ENCODE results near the gene KEL. TPM values are rescaled to one million over a fixed set of nuclear protein-coding genes. Genes with fewer than 3 reads are reported as not detected.

KEL gene
- total and polyA plus RNA-seq, 2 of the 4 experiments (the other 2 are of a cell fraction): 0.03 TPM; not detected in 1

DNA sequence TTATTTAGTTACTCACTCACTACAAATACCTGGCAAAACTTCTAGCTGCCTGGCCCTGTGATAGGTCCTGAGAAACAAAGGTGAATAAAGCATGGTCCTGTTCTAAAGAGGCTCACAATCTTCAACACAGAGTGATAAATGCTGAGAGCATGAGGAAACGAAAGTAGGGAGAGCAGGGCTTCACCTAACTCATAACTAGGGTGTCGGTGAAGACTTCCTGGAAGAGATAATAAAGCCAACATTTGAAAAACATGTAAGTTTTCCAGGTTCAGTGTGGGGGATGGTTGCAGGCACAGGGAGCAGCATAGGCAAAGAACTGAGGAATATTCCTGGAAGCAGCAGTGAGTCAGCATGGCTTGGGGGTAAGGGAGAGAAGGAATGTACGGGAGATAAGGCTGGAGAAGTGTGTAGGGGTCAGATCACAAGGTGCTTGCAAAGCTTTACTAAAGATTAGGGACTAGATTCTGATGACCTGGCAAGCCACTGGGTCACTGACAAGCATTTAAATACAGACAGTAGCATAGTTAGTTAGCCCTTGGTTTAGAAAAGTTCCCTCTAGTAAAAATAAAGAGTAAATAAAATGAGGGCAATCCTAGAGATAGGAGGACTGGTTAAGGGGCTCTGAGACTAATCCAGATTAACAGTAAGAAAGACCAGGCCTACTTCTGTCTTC is 5.1 kb downstream of the KEL start:
- DNase-seq: no peak
- 0% methylated on average over 1 of the region's 3 CpGs; no CpG with 5 or more reads in 1 of the 2 experiments for WGBS, 2 experiments (ENCODE audit: extremely low coverage in 2 of 2, insufficient read length in 1 of 2)

More for the DNA sequence above, 5.1 kb downstream of the KEL start:
- H3K4ac ChIP-seq (ENCODE audit: low read depth, low read length): no peak overlapping the region
- H3K4me3 ChIP-seq (ENCODE audit: insufficient read depth, low read depth, low read length): no peak overlapping the region
- H3K9me1 ChIP-seq (ENCODE audit: insufficient read depth, low read length): no peaks in the 10 kb centered on the region
- H2BK20ac ChIP-seq (ENCODE audit: low read depth, low read length): no peak overlapping the region
- no peaks in the 10 kb centered on the region for H3K36me3 ChIP-seq (ENCODE audit: control insufficient read depth, insufficient read depth, low read length)
- no peak overlapping the region for H2BK15ac ChIP-seq (ENCODE audit: low read depth, low read length)
- no peak overlapping the region for H2AFZ ChIP-seq (replicated peaks; ENCODE audit: low read length, poor library complexity)
- H4K8ac ChIP-seq (ENCODE audit: low read depth in 2 of 2, low read length in 2 of 2): no peak overlapping the region
- no peak for TF ChIP-seq CEBPB (IDR thresholded peaks at IDR 0.05; ENCODE audit: low read depth, low read length)
- no peak for TF ChIP-seq NFE2L2 (IDR thresholded peaks at IDR 0.05; ENCODE audit: low read depth, low read length)
- no peak for TF ChIP-seq BHLHE40 (IDR thresholded peaks at IDR 0.05; ENCODE audit: low read depth, low read length)
- TF ChIP-seq RFX5 (IDR thresholded peaks at IDR 0.05; ENCODE audit: low read depth, low read length): no peak
- no peak for TF ChIP-seq POLR2A (IDR thresholded peaks at IDR 0.05; ENCODE audit: low read depth, low read length)
- TF ChIP-seq RCOR1 (IDR thresholded peaks at IDR 0.05; ENCODE audit: insufficient replicate concordance, low read length): no peak
- TF ChIP-seq RAD21 (IDR thresholded peaks at IDR 0.05; ENCODE audit: low read length): no peak
- TF ChIP-seq, protein P1, sequence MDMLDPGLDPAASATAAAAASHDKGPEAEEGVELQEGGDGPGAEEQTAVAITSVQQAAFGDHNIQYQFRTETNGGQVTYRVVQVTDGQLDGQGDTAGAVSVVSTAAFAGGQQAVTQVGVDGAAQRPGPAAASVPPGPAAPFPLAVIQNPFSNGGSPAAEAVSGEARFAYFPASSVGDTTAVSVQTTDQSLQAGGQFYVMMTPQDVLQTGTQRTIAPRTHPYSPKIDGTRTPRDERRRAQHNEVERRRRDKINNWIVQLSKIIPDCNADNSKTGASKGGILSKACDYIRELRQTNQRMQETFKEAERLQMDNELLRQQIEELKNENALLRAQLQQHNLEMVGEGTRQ (IDR thresholded peaks at IDR 0.05; ENCODE audit: low read depth, low read length): no peak
- no peak for TF ChIP-seq MXI1 (IDR thresholded peaks at IDR 0.05; ENCODE audit: borderline replicate concordance, low read depth, low read length)
- no peak for TF ChIP-seq ELK1 (IDR thresholded peaks at IDR 0.05; ENCODE audit: borderline replicate concordance, low read depth, low read length)
- TF ChIP-seq MAZ (IDR thresholded peaks at IDR 0.05; ENCODE audit: borderline replicate concordance, low read depth, low read length): no peak
- no peak for TF ChIP-seq MAFK (IDR thresholded peaks at IDR 0.05; ENCODE audit: low read depth, low read length)
- TF ChIP-seq, protein P2, sequence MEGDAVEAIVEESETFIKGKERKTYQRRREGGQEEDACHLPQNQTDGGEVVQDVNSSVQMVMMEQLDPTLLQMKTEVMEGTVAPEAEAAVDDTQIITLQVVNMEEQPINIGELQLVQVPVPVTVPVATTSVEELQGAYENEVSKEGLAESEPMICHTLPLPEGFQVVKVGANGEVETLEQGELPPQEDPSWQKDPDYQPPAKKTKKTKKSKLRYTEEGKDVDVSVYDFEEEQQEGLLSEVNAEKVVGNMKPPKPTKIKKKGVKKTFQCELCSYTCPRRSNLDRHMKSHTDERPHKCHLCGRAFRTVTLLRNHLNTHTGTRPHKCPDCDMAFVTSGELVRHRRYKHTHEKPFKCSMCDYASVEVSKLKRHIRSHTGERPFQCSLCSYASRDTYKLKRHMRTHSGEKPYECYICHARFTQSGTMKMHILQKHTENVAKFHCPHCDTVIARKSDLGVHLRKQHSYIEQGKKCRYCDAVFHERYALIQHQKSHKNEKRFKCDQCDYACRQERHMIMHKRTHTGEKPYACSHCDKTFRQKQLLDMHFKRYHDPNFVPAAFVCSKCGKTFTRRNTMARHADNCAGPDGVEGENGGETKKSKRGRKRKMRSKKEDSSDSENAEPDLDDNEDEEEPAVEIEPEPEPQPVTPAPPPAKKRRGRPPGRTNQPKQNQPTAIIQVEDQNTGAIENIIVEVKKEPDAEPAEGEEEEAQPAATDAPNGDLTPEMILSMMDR (conservative IDR thresholded peaks at IDR 0.05; ENCODE audit: low read depth, low read length): no peak
- no peak for TF ChIP-seq CHD1 (IDR thresholded peaks at IDR 0.05; ENCODE audit: low read depth, low read length)
- TF ChIP-seq SMC3 (IDR thresholded peaks at IDR 0.05; ENCODE audit: low read depth, low read length): no peak
- TF ChIP-seq FOS (IDR thresholded peaks at IDR 0.05; ENCODE audit: low read depth, low read length): no peak
- no peak overlapping the region for H4K91ac ChIP-seq (ENCODE audit: insufficient read depth, low read depth, low read length)
- POLR2A ChIA-PET (ENCODE audit: unreplicated experiment): no interaction called here
- no peak overlapping the region for H3K18ac ChIP-seq (ENCODE audit: low read depth, low read length)
- no peak overlapping the region for H2AK5ac ChIP-seq (ENCODE audit: low read depth, low read length)
- H3K23ac ChIP-seq (ENCODE audit: low read depth, low read length): no peak overlapping the region
- H4K20me1 ChIP-seq (ENCODE audit: insufficient read depth, low read length): no peaks in the 10 kb centered on the region
- H3K4me1 ChIP-seq (ENCODE audit: control insufficient read depth, insufficient read depth, low read length): no peaks in the 10 kb centered on the region
- in situ Hi-C loops (cut with MboI; ENCODE audit: low sequenced_read_pairs) (no loop called here), dilution Hi-C loops (cut with HindIII; ENCODE audit: low sequenced_read_pairs, unreplicated experiment) (no loop called here), intact Hi-C loops (cut with micrococcal nuclease) (no loop called here)
- no peak overlapping the region for H3K56ac ChIP-seq (ENCODE audit: extremely low read depth, insufficient read depth, low read length)
- no peak overlapping the region for H3K9ac ChIP-seq (ENCODE audit: low read depth, low read length)
- CTCF ChIA-PET: interaction anchor here (0.6 kb wide), 1 partner anchor 46 kb away, joined by 3 read pairs; no protein-coding TSS in a partner anchor
- H2BK5ac ChIP-seq (ENCODE audit: low read depth, low read length, poor library complexity, severe bottlenecking): no peak overlapping the region
- H2BK120ac ChIP-seq (ENCODE audit: low read depth, low read length): no peak overlapping the region
- no peak overlapping the region for H3K4me2 ChIP-seq (ENCODE audit: low read depth, low read length)
- peaks cover 9% of the 10 kb centered on the region; the same call in 1 of the 2 replicates for H3K9me3 ChIP-seq (ENCODE audit: control insufficient read depth, insufficient read depth, low read length)
- no peaks in the 10 kb centered on the region for H3K79me1 ChIP-seq (ENCODE audit: low read depth in 1 of 2, low read length in 2 of 2)
- no peak overlapping the region for H3K27ac ChIP-seq (ENCODE audit: insufficient read depth, low read length)
- BruUV-seq (replicated peaks): no TSS peak
- ATAC-seq (ENCODE audit: low read depth): no peak
- H4K5ac ChIP-seq (ENCODE audit: low read depth, low read length): no peak overlapping the region
- no peak overlapping the region for H2AK9ac ChIP-seq (replicated peaks; ENCODE audit: low read depth, low read length, poor library complexity)
- no peak overlapping the region for H3K14ac ChIP-seq (replicated peaks; ENCODE audit: low read depth, low read length)
- no peaks in the 10 kb centered on the region for H3K27me3 ChIP-seq (ENCODE audit: control insufficient read depth, insufficient read depth, low read length)
